ENCODE data around the gene ACVR1. TPM values are rescaled to one million over a fixed set of nuclear protein-coding genes. Genes with fewer than 3 reads are reported as not detected.

The ACVR1 gene
- total RNA-seq (10 to 100 TPM; 27.8 to 38.3 TPM), polyA plus RNA-seq (10 to 100 TPM in 1 of 2 donors, 1 to 10 TPM in 1; 7.5 to 19.0 TPM)
- long read RNA-seq, donor 1, transcript ACVR1-207 (11 exons, 2,861 nt) = major isoform, 10 of 10 reads
- long read RNA-seq, donor 1, partial matches to known transcripts = 0 of 10 reads
- long read RNA-seq, donor 1, other reads (novel, unspliced or antisense) = 0 of 10 reads
- long read RNA-seq, donor 2, partial matches to known transcripts = 0 of 2 reads
- long read RNA-seq, donor 2, other reads (novel, unspliced or antisense) = 0 of 2 reads
- long read RNA-seq, donor 3, partial matches to known transcripts = 0 of 3 reads
- long read RNA-seq, donor 3, other reads (novel, unspliced or antisense) = 0 of 3 reads
- long read RNA-seq, donor 4 = 0 reads
- long read RNA-seq, donor 5, transcript ACVR1-207 (11 exons, 2,861 nt) = major isoform, 5 of 5 reads
- long read RNA-seq, donor 5, partial matches to known transcripts = 0 of 5 reads
- long read RNA-seq, donor 5, other reads (novel, unspliced or antisense) = 0 of 5 reads

DNA sequence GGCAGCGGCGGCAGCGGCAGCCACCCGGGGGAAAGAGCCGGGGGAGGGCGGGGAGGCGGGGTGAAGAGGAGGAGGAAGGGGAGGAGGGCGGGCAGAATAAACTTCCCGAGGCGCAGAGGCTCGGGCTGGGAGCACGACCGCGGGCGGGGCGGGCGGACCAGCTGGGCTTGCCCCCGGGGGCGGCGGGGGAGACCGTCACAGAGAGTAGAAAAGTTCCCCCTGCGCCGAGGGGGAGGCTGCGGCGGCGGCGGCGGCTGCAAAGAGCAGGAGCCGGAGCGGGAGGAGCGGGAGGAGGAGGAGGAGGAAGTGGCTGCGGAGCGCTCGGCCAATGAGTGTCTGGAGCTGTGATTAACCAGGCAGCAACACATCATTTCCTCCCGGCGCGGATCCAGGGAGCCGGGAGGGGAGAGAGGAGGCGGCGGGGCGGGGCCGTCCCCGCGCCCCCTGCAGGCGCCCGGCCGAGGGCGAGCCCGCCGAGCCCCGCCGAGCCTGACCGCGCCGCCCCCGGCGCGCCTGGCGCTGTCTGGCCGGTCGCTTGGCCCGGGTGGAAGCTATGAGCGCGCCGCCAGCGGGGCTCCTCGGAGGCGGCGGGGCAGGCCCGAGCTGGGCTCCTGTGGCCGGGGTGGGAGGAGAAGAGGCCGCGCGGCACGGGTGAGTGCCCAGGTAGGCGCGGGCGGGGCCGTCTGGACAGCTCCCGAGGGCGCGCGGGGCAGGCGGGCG is at the start of gene ACVR1:
ACVR1 (minus strand) TSS at position 265 of the 720 bp plus-strand sequence. CDS start 76,837 bp downstream, outside the sequence.
- ATAC-seq (ENCODE audit: insufficient read depth, low FRiP score) (peak; percentile 93), DNase-seq (peak; percentile 98 to 99 (median 99))
- TF ChIP-seq, protein P1, sequence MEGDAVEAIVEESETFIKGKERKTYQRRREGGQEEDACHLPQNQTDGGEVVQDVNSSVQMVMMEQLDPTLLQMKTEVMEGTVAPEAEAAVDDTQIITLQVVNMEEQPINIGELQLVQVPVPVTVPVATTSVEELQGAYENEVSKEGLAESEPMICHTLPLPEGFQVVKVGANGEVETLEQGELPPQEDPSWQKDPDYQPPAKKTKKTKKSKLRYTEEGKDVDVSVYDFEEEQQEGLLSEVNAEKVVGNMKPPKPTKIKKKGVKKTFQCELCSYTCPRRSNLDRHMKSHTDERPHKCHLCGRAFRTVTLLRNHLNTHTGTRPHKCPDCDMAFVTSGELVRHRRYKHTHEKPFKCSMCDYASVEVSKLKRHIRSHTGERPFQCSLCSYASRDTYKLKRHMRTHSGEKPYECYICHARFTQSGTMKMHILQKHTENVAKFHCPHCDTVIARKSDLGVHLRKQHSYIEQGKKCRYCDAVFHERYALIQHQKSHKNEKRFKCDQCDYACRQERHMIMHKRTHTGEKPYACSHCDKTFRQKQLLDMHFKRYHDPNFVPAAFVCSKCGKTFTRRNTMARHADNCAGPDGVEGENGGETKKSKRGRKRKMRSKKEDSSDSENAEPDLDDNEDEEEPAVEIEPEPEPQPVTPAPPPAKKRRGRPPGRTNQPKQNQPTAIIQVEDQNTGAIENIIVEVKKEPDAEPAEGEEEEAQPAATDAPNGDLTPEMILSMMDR (IDR thresholded peaks at IDR 0.05; ENCODE audit: control extremely low read depth, extremely low read depth) = no peak
- Histone ChIP-seq H3K36me3 (ENCODE audit: control insufficient read depth in 4 of 4, insufficient read depth in 4 of 4, low read length in 4 of 4) (no peaks in the 10 kb centered on the region), H3K4me1 (ENCODE audit: control insufficient read depth in 5 of 5, insufficient read depth in 5 of 5, low read length in 5 of 5) (peaks cover 1 to 17% (median 13%) of the 10 kb centered on the region in 5 donors), H3K27ac (ENCODE audit: low read depth in 1 of 2, low read length in 1 of 2) (peak within 1 kb of the TSS; percentile 94 to 97), H3K9ac (ENCODE audit: insufficient read depth in 1 of 2, low read length in 2 of 2) (peak within 1 kb of the TSS in 1 of 2 donors; percentile 86), H3K4me3 (peak within 1 kb of the TSS; percentile 99), H3K27me3 (ENCODE audit: control insufficient read depth in 3 of 3, insufficient read depth in 3 of 3, low read length in 2 of 3) (no peaks in the 10 kb centered on the region), H3K9me3 (ENCODE audit: control insufficient read depth in 4 of 4, insufficient read depth in 3 of 4, low read length in 3 of 4) (no peaks in the 10 kb centered on the region)
- WGBS, 2 donors = 0% methylated on average over 53 to 85 of the region's 85 CpGs

DNA sequence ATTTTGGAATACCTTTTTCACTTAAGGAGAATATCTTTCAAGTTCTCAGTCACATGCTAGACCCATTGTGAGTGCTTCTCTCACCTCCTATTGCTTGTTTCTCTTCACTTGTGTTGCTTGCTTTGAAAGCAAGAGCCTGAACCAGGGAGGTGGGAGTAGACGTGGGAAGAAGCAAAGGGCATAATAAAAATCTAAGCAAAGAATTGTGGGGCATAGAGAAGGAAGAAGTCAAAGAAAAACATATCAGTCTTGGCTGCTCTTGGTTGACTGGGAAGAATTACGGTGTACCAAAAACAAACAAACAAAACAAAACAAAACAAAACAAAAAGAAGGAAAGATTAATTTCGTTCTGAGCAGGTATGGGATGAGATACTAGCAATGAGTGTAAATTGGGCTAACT is 48.9 kb upstream of the ACVR1 start:
- TF ChIP-seq, protein P1 (IDR thresholded peaks at IDR 0.05; ENCODE audit: control extremely low read depth, extremely low read depth) = no peak
- 83 to 91% methylated on average over 3 of the region's 3 CpGs for WGBS, 2 donors
- ATAC-seq (ENCODE audit: insufficient read depth, low FRiP score) = no peak

DNA sequence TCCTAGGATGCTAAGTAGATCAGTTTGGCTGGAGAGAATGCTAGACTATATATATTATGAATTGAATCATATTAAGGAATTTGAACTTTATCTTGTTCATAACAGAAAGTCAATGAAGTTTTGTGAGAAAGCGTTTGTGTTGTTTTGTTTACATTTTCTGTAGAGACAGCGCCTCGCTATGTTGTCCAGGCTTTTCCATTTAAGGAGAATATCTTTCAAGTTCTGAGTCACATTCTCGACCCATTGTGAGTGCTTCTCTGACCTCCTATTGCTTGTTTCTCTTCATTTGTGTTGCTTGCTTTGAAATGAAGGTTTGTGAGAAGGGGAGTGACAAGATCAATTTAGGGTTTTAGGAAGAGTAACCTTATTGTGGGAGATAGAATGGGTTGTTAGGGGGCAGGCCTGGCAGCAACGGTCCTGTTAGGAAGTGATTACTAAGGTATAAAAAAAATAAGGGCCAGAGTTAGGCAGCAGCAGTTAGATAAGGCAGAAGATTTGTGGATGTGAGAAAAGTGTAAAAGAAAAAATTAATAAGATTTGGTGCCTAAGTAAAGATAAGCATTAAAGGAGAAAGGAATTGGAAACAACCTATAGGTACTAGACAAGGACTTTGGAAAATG is 47.6 kb upstream of the ACVR1 start:
- Histone ChIP-seq H3K27me3 (ENCODE audit: control insufficient read depth in 3 of 3, insufficient read depth in 3 of 3, low read length in 2 of 3) (no peaks in the 10 kb centered on the region), H3K36me3 (ENCODE audit: control insufficient read depth in 4 of 4, insufficient read depth in 4 of 4, low read length in 4 of 4) (no peaks in the 10 kb centered on the region), H3K9ac (ENCODE audit: insufficient read depth in 1 of 2, low read length in 2 of 2) (no peak overlapping the region), H3K4me1 (ENCODE audit: control insufficient read depth in 5 of 5, insufficient read depth in 5 of 5, low read length in 5 of 5) (no peaks in the 10 kb centered on the region), H3K27ac (ENCODE audit: low read depth in 1 of 2, low read length in 1 of 2) (no peak overlapping the region), H3K9me3 (ENCODE audit: control insufficient read depth in 4 of 4, insufficient read depth in 3 of 4, low read length in 3 of 4) (no peaks in the 10 kb centered on the region), H3K4me3 (no peak overlapping the region)
- TF ChIP-seq, protein P1 (IDR thresholded peaks at IDR 0.05; ENCODE audit: control extremely low read depth, extremely low read depth) = no peak
- WGBS, 2 donors = 72 to 75% methylated on average over 5 of the region's 5 CpGs
- ATAC-seq (ENCODE audit: insufficient read depth, low FRiP score) (no peak), DNase-seq (no peak)

More for the DNA sequence above, 48.9 kb upstream of the ACVR1 start:
- Histone ChIP-seq H3K4me3 (no peak overlapping the region), H3K9me3 (ENCODE audit: control insufficient read depth in 4 of 4, insufficient read depth in 3 of 4, low read length in 3 of 4) (peaks cover 0 to under 1% (median 0%) of the 10 kb centered on the region in 4 donors), H3K9ac (ENCODE audit: insufficient read depth in 1 of 2, low read length in 2 of 2) (no peak overlapping the region), H3K36me3 (ENCODE audit: control insufficient read depth in 4 of 4, insufficient read depth in 4 of 4, low read length in 4 of 4) (no peaks in the 10 kb centered on the region), H3K27me3 (ENCODE audit: control insufficient read depth in 3 of 3, insufficient read depth in 3 of 3, low read length in 2 of 3) (no peaks in the 10 kb centered on the region), H3K27ac (ENCODE audit: low read depth in 1 of 2, low read length in 1 of 2) (no peak overlapping the region), H3K4me1 (ENCODE audit: control insufficient read depth in 5 of 5, insufficient read depth in 5 of 5, low read length in 5 of 5) (no peaks in the 10 kb centered on the region)
- DNase-seq = no peak

Data from lung (tissue), 16 donors.